GM21737 (cell line): ENCODE results near the gene NRIP2.

ENCODE experiments used
- ATAC-seq: cut with Tn5 transposase; IDR thresholded peaks from one replicate; pipeline ENCODE4 v1.9.1; 2021; ENCODE audit warnings: mild to moderate bottlenecking, moderate library complexity; ENCODE audit not compliant: unreplicated experiment

The NRIP2 gene

DNA sequence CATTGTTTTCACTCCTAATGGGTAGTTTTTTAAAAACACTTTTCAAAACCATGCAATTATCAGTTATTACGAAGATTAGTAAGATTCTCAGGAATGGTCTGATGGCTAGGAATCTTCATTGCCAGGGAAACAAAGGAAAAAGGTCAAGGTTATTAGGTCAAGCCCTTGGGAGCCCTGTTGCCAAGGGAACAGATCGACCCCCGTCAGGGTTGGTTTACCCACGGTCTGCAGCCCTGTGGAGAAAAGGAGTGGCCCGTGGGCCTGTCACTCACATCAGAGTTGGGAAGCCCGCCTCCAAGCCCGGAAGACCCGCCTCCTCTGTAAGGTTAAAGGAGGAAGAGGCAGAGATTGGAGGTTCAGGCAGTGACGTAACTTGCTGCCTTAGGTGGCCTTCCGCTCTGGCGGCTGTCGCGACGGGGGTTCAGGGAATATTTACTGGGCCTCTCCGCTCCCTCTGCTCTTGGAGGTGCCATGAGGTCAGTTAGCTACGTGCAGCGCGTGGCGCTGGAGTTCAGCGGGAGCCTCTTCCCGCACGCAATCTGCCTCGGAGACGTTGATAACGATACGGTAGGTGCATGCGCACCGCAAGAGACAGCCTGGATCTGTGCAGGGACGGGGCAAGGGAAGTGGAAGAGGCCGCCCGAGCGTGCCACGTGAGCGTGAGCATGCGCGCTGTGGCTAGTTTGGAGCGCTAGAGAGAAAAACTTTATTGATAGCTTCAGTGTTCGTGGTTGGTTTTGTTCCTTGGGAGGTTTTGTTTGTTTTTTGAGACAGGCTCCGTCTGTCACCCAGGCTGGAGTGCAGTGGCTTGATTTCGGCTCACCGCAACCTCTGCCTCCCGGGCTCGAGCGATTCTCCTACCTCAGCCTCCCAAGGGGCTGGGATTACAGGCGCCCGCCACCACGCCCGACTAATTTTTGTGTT lies 22.3 kb downstream of the NRIP2 start, which contains the start of gene ITFG2:
TSS of gene ITFG2 (plus strand) at position 379 of the 924 bp plus-strand sequence. CDS start at position 472, 93 bp downstream.
- peak; percentile 94 for ATAC-seq

DNA sequence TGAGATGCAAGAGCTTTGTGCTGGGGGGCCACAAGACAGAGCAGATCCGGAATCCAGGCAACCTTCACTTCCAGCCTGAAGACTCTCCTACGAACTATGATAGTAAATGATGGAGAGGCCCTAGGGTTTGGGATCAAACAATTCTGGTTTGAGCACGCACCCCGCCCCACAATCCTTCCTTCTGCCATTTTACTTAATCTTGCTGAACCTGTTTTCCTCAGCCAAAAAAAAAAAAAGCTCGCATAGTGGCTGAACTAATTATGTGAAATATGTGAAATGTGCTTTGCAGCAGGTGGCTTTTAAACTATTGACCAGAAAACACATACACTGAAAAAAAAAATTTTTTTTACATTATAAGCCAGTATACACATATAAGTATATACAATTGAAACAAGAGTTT lies 23.0 kb downstream of the NRIP2 start:
- no peak for ATAC-seq

DNA sequence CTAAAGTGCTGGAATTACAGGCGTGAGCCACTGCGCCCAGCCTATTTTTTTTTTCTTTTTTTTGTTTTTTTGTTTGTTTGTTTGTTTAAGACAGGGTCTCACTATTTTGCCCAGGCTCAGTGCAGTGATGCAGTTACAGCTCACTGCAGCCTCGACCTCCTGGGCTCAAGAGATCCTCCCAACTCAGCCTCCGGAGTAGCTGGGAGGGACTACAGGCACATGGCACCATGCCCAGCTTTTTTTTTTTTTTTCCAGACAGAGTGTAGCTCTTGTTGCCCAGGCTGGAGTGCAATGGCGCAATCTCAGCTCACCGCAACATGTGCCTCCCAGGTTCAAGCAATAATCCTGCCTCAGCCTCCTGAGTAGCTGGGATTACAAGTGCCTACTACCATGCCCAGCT lies 28.1 kb downstream of the NRIP2 start:
- ATAC-seq: no peak

DNA sequence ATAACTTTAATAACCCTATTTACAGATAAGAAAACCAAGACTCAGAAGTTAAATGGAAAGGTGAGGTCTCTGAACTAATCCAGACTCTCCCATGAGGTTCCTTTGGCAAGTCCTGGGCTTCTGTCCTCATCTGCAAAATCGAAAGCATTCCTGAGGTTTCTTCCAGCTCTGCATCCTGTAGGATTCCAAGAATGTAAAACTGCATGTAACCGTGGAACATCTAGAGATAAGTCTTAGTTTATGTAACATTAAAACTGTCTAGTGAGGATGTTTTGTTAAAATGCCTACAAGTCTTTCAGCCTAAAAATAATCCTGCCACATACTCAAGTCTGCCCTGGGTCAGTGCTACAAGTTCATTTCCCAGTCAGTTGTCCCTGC lies 29.7 kb downstream of the NRIP2 start:
- no peak for ATAC-seq

DNA sequence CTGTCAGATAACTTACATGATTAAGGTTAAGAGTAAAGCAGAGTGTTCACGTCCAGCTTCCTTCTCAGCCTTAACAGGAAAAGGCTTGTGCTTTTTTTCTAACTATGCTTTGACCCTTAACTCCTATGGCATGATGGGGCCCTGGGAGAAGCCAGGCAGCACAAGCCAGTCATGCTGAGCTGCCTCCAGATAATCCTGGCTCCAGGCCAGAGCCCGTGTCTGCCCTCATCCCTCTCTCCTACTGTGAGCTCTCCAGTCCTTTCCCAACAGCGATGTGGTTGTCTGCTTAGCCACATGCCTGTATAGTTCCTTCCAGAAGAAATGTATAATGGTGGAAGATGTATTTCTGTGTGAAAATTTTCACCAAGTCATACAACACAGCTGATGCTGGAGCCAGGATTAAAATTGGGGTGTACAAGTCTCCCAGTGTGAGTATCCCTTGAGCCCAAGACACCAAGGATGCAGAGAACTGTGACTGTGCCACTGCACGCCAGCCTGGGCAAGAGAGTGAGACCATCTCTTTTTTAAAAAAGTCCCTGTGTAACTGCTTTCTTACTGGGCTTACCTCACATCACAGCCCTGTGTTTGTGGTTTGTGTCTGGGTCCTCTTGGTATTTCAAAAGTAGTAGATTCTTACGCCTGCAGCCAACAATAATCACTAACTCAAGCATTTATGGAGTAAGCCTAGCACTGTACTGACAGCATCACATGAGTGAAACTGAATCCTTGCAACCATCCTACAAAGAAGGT lies 30.3 kb downstream of the NRIP2 start:
- ATAC-seq: no peak

DNA sequence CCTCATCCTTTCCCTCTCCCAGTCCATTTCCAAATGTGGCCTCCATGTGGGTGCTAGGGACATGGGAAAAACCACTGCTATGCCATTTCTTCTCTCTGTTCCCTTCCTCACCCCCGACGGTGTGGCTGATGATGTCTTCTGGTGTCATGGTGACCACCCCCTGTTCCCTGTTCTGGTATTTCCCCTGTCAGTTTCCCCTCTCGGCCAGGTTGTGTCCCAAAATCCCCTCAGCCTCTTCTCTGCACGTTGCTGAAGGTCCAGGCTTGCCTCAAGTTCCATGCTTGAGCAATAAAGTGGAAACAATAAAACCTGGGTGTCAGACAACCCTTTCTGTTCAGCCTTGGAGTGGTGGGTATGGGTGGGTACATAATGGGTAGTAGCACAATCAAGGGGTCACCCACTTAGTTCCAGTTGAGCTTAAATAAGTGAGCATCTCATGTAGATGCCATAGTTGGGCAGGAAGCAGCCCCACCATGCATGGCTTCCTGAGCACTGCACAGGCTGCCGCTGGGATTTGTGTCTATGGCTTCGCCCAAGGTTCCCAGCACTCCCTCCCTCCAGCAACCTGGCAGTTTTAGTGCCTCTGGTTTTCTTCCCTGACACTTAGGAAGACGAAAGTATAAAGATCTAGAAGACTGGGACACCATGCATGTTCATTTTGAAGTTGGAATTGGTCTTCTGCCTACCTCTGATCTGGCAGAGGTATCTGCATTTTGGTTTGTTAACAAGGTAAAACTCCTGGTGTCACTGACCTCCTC lies 31.0 kb downstream of the NRIP2 start:
- ATAC-seq: no peak

DNA sequence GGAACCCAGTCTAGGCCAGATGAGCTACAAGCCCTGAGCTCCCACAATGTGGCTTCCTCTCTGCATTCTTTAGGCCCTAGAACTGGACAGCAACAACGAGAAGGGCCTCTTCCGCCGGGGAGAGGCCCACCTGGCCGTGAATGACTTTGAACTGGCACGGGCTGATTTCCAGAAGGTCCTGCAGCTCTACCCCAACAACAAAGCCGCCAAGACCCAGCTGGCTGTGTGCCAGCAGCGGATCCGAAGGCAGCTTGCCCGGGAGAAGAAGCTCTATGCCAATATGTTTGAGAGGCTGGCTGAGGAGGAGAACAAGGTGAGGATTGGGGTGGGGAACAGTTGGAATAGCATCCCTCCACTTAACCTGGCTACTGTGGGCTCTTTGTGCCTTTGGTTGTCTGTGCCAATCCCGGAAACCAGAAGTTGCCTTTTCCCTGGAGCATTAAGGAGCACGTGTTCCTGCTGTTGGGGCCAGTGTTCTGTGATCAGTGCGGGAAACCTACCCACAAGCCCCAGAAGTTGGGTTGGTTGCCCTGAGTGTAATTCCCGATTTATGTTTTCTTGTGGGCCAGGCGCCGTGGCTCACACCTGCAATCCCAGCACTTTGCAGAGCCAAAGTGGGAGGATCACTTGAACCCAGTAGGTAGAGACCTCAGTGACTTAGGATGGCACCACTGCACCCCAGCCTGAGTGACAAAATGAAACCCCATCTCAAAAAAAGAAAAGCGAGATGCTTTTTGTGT lies 33.6 kb downstream of the NRIP2 start:
- ATAC-seq: no peak

DNA sequence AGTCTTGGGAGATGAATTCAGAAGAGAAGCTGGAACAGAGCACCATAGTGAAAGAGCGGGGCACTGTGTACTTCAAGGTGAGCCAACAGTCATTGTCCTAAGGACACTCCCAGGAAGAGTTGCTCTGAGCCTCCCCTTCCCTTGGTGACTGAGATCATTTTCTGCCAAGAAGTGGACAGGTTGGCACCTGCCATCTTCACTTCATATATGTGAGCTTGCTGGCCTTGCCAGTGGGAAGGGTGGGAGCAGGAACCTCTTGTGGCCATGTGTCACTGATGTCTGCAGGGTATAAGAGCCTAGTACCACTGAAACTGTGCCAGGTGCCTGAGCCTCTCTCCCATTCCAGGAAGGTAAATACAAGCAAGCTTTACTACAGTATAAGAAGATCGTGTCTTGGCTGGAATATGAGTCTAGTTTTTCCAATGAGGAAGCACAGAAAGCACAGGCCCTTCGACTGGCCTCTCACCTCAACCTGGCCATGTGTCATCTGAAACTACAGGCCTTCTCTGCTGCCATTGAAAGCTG lies 34.7 kb downstream of the NRIP2 start:
- no peak for ATAC-seq

DNA sequence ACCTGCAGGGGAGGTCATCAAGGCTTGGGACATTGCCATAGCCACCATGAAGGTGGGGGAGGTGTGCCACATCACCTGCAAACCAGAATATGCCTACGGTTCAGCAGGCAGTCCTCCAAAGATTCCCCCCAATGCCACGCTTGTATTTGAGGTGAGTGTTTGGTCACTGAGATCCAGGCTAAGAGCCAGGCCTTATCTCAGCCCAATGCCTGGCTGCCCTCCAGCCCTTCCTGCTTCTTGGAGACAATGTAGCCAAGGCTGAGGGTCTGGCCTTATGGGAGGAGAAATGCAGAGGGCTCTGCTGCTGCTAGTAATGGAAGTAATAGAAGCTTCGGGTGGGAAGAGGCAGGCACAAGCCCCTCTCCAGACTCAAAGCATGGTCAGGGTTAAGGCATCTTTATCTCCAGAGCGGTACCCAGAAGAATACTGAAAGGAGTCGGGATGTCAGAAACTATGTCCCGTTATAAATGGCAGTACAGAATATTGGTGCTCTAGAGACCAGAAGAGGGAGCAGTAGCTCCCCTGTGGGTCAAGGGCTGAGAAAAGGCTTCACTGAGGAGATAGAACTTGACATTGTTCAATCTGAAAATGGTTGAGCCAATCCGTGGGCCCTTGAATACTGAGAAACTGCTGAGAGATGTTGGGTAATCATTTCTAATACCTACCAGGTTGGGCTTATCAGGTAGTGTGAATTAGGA lies 37.0 kb downstream of the NRIP2 start:
- no peak for ATAC-seq

DNA sequence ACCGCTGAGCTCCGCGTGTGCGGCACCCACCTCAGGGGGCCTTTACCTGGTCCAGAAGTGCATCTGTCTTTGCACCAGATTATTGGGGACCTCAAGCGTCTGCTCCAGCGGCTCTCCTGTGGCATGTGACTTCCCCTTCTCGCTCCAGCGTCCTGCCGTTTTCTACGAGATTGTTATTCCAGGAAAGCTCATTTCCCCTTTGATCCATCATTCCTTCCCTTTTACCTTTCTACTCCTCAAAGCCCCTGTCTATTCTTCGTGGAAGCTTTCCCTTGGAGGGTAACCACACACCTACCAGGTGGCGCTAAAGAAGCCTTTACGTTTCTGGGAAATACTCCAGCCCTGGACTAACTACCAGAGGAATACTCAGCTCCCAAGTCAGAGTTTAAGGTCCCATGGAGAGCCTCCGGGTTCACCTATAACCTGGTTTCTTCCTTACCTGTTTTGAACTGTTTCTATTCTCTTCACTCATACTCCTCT lies 38.6 kb downstream of the NRIP2 start:
- ATAC-seq: no peak

DNA sequence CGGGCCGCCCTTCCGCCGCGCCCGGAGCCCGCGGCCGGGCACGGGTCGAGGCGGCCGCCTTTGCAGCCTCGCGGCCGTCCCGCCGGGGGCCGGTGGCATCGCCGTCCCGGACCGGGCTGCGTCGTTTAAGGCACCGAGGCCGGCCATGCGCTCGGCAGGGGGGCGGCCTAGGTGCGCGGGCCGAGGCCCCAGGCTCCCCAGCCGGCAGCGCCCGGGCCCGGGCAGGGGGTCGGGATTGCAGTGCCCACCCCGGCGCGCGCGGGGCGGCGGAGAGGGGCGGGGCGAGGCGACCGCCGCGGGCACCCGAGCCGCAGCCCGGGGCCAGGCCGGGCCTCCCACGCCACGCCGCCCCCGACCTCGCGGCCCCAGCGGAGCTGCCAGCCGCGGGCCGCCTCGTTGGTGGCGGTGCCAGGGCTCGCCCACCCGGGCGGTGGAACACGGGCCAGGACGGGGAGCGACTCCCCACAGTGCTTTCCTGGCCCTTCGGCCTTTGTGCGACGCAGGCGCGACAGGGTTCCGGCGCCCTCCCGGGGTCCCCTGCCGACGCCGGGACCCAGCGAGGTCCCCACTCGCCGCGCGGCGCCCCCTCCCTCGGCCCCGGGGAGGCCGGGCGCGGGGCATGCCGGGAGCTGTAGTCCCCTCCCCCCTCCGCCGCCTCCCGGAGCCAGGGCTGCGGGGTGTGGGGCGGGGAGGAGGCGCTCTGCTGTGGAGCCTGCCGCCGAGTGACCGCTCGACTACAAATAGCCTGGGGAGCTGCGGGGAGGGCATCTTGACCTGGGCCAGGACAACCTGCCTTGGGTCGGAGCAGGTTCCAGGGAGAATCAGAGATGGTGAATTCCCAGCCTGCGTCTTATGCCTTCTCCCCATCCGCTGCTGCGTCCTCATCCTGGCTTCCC lies 39.3 kb downstream of the NRIP2 start:
- ATAC-seq: peak; percentile 59

DNA sequence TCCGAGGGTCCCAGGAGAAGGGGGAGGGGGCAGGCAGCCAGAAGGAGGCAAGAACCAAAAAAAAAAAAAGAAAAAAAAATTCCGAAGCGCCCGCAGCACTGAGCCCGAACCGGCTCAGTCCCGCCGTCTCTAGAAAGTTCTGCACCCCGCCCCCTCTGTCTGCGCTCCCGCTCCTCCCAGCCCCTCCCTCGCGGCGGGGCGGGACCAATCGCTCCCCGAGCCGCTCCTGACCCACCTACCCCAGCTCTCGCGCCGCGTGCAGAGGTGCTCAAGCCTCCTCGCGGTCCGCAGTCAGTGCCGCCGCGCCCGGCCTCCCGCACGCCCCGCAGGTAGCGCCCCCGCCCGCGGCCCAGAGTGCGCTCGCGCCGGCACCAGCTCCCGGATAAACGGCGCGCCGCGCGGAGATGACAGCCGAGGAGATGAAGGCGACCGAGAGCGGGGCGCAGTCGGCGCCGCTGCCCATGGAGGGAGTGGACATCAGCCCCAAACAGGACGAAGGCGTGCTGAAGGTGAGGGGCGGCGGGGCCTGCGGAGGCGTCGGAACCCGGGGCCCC lies 40.0 kb downstream of the NRIP2 start, which contains the start of gene FKBP4:
TSS of gene FKBP4 (plus strand) at position 235 of the 554 bp plus-strand sequence. CDS start at position 405, 170 bp downstream.
- peak; percentile 78 for ATAC-seq

DNA sequence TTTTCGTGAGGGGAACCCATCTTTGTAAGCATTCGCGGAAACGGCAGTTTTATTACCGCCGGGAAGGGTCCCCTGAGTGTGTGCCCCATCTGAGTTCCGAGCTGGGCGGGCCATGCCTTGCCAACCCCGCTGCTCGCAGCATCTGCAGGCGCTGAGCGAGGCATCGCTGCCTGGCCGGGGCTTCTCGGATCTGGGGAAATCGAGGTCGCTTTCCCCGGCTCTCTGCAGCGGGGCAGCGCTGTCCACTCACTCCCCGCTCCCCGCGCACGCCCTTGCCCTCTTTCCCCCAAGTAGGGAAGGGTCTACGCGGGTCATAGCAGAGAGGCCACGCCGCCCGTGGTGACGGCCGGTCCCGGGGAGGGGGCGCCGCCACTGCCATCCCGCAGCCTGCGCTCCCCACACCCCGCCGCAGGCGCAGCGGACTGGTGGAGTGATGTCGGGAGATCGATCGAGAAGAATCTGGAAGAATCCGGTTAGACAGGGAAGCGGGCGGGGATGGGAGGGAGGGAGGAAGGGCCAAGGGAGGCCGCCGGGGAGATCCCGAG lies 40.6 kb downstream of the NRIP2 start:
- ATAC-seq: no peak

DNA sequence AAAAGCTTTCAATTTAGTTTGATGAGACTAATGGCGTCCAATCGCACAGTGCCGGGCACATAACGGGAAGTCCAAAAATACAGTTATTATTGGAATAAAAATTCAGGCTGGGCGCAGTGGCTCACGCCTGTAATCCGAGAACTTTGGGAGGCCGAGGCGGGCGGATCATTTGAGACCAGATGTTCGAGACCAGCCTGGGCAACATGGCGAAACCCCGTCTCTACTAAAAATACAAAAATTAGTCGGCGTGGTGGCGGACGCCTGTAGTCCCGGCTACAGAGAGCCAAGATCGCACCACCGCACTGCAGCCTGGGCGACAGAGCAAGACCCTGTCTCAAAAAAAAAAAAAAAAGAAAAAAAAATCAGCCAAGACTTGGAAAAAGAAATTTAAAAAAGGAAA lies 41.3 kb downstream of the NRIP2 start:
- no peak for ATAC-seq

DNA sequence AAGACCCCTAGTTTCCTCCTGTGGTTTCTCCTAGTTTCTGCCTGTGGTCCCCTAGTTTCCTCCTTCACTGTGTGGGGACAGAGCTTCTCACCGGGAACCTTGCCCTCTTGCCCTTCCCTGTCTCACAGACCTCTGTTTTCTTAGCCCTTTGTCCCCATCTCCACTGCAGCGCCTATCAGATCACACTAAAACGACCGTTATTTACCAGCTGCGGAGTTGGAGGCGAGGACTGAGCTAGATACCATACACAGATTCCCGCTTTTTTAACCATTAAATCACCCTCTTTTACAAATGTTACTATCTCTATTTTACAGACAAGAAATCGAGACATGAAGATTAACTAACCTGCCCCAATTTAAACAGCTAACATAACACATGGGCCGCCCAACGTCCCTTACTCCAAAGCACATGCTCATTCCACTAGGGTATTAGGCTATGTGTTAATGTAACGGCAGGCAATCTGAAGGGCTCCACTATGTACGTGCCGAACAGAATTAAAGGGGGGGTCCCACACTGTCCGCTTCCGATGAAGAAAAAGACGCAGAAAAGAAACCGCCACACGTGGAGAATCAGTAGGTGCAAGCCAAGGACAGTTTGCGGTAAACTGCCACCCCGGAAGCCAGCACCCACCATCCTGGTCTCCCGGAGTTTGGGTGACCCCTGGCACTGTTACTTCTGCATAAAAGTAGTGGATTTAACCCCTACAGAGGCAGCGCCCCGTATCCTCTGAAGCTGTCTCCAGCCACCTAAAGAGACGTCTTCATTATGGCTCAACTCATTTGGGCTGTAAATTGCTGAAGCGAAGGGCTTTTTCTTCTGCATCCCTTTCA lies 41.9 kb downstream of the NRIP2 start:
- ATAC-seq: no peak

DNA sequence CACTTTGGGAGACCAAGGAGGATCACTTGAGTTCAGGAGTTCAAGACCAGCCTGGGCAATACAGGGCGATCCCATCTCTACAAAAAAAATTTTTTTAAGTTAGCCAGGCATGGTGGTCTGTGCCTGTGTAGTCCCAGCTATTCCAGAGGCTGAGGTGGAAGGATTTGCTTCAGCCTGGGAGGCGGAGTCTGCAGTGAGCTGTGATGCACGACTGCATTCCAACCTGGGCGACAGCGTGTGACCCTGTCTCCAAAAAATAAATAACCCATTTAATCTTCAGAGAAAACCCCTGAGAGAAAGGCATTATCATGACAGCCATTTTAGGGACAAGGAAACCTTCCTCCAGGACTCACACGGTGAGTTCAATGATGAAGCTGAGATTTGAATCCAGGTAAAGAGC lies 43.7 kb downstream of the NRIP2 start:
- ATAC-seq: no peak

DNA sequence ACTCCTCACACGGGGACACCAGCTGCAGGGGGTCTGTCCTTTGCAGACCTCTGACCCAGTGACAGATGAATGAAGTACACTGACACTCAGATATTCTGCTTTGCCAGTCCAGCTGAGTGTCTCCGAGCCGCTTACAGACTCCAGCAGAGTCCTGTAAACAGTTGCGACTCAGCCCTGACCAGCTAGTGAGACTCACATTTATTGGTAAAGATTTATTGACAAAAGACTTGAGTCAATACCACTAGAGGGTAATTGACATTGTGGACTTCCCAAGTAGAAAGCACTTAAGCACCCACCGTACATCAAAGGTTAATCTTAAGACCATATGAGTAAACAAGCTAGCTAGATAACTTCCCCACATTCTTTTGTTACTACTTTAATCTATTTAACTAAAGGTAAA lies 49.8 kb downstream of the NRIP2 start:
- ATAC-seq: no peak
